IPS-20b (cell line): ENCODE data around the gene LHFPL3.

ENCODE experiments used
- H3K27ac ChIP-seq: one replicate; pipeline ENCODE4 v1.5.1; 2013; ENCODE audit warnings: low read length
- H3K27me3 ChIP-seq: 2 replicates; pipeline ENCODE4 v1.6.1; 2013; ENCODE audit warnings: mild to moderate bottlenecking, low read length, inconsistent platforms; ENCODE audit not compliant: insufficient read depth
- H3K36me3 ChIP-seq: 2 replicates; pipeline ENCODE4 v1.6.1; 2013; ENCODE audit warnings: low read depth, mild to moderate bottlenecking, inconsistent platforms, low read length, moderate library complexity; ENCODE audit not compliant: insufficient read depth
- H3K4me1 ChIP-seq: 2 replicates; pipeline ENCODE4 v1.6.1; 2013; ENCODE audit warnings: mild to moderate bottlenecking, control low read depth, inconsistent platforms, low read length, moderate library complexity; ENCODE audit not compliant: insufficient read depth
- H3K4me3 ChIP-seq: 2 replicates; pipeline ENCODE4 v1.5.1; 2013; ENCODE audit warnings: mild to moderate bottlenecking, low read length, inconsistent platforms
- H3K9ac ChIP-seq: 2 replicates; pipeline ENCODE4 v1.6.1; 2013; ENCODE audit warnings: low read depth, mild to moderate bottlenecking, inconsistent platforms, low read length, moderate library complexity
- H3K9me3 ChIP-seq: 2 replicates; pipeline ENCODE4 v1.6.1; 2013; ENCODE audit warnings: mild to moderate bottlenecking, low read depth, low read length, inconsistent platforms; ENCODE audit not compliant: insufficient read depth

Gene LHFPL3

GRCh38 chr7:104497379-104497967 lies 169.1 kb downstream of the LHFPL3 start:
- Histone ChIP-seq H3K9me3 (no peaks in the 10 kb centered on the region), H3K36me3 (no peaks in the 10 kb centered on the region), H3K9ac (no peak overlapping the region), H3K27me3 (no peaks in the 10 kb centered on the region), H3K4me3 (no peak overlapping the region), H3K4me1 (no peaks in the 10 kb centered on the region), H3K27ac (no peak overlapping the region)

DNA sequence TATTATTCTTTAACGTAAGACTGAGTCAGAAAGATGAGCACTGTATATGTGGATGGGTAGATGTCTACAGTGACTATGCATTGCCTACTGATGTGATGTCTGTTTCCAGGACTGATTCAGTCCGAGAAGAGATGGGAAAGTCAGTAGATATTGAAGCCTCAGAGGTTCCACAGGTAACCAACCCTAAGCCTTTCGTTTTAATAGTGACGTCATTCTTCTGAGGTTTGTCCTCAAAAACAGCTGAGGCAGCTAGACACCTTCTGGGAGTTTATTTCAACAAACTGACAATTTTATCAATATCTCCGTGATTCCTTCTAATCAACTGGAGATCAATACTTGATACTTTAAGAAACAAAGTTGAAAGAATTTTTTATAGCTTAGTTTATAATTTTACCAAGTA lies 171.6 kb downstream of the LHFPL3 start:
- H3K36me3 ChIP-seq, result no peaks in the 10 kb centered on the region
- H3K4me3 ChIP-seq, result no peak overlapping the region
- no peak overlapping the region for H3K27ac ChIP-seq
- H3K9me3 ChIP-seq, result no peaks in the 10 kb centered on the region
- no peaks in the 10 kb centered on the region for H3K4me1 ChIP-seq
- no peaks in the 10 kb centered on the region for H3K27me3 ChIP-seq
- no peak overlapping the region for H3K9ac ChIP-seq

- Histone ChIP-seq H3K9me3 (no peaks in the 10 kb centered on the region), H3K4me1 (no peaks in the 10 kb centered on the region), H3K27ac (no peak overlapping the region), H3K9ac (no peak overlapping the region), H3K36me3 (no peaks in the 10 kb centered on the region), H3K4me3 (no peak overlapping the region), H3K27me3 (no peaks in the 10 kb centered on the region)
Measured at GRCh38 chr7:104509874-104510273, 181.5 kb downstream of the LHFPL3 start.

- H3K4me3 ChIP-seq, result no peak overlapping the region
- no peaks in the 10 kb centered on the region for H3K9me3 ChIP-seq
- H3K4me1 ChIP-seq, result no peaks in the 10 kb centered on the region
- H3K27ac ChIP-seq, result no peak overlapping the region
- no peaks in the 10 kb centered on the region for H3K36me3 ChIP-seq
- no peaks in the 10 kb centered on the region for H3K27me3 ChIP-seq
- H3K9ac ChIP-seq, result no peak overlapping the region
Measured at GRCh38 chr7:104524853-104525252, 196.4 kb downstream of the LHFPL3 start.

GRCh38 chr7:104528142-104528541 lies 199.7 kb downstream of the LHFPL3 start:
- Histone ChIP-seq H3K27me3 (no peaks in the 10 kb centered on the region), H3K4me3 (no peak overlapping the region), H3K9ac (no peak overlapping the region), H3K27ac (no peak overlapping the region), H3K4me1 (no peaks in the 10 kb centered on the region), H3K9me3 (no peaks in the 10 kb centered on the region), H3K36me3 (no peaks in the 10 kb centered on the region)

DNA sequence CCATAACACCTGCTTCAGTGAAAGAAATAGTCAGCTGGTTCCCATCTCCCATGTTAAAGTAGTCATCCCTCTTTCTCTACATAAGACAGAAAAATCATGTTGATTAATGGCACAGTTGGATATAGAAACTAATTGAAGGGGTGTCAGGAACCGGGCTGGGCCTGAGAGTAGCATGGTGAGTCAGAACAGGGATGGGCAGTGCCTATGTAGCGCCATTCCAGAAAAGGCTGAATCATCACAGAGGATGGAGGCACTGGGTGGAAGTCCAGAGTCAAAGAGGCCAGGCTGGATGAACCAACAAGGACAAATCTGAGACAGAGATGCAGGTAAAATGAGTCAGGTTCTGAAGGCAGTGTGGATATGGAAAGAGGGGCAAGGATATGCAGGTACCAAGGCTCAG lies 201.2 kb downstream of the LHFPL3 start:
- H3K4me3 ChIP-seq, result no peak overlapping the region
- H3K36me3 ChIP-seq, result no peaks in the 10 kb centered on the region
- H3K9me3 ChIP-seq, result no peaks in the 10 kb centered on the region
- no peak overlapping the region for H3K9ac ChIP-seq
- H3K27me3 ChIP-seq, result no peaks in the 10 kb centered on the region
- no peak overlapping the region for H3K27ac ChIP-seq
- H3K4me1 ChIP-seq, result no peaks in the 10 kb centered on the region

- Histone ChIP-seq H3K36me3 (no peaks in the 10 kb centered on the region), H3K4me3 (no peak overlapping the region), H3K27ac (no peak overlapping the region), H3K4me1 (no peaks in the 10 kb centered on the region), H3K9me3 (no peaks in the 10 kb centered on the region), H3K27me3 (no peaks in the 10 kb centered on the region), H3K9ac (no peak overlapping the region)
Measured at GRCh38 chr7:104530251-104530650, 201.8 kb downstream of the LHFPL3 start.

DNA sequence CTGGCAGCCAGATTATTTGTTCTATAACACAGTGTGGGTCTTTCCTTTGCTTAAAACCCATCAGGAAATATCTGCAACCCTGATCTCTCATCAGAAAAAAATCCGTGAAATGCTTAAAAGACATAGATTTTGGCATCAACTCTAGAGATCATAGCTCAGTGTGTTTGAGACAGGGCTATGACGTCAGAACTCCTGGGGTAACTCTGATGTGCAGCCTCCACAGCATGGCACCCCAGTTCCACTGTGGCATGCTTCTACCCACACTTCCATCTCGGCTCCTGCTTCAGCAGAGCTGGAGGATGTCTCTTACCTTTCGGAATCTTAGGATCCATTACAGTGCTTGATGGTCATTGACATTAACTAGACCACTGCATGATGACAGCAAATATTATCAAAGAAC lies 205.7 kb downstream of the LHFPL3 start:
- no peak overlapping the region for H3K4me3 ChIP-seq
- no peaks in the 10 kb centered on the region; the same call in 1 of the 2 replicates for H3K27me3 ChIP-seq
- H3K9me3 ChIP-seq, result no peaks in the 10 kb centered on the region
- no peak overlapping the region for H3K27ac ChIP-seq
- no peaks in the 10 kb centered on the region for H3K4me1 ChIP-seq
- H3K36me3 ChIP-seq, result no peaks in the 10 kb centered on the region
- H3K9ac ChIP-seq, result no peak overlapping the region

DNA sequence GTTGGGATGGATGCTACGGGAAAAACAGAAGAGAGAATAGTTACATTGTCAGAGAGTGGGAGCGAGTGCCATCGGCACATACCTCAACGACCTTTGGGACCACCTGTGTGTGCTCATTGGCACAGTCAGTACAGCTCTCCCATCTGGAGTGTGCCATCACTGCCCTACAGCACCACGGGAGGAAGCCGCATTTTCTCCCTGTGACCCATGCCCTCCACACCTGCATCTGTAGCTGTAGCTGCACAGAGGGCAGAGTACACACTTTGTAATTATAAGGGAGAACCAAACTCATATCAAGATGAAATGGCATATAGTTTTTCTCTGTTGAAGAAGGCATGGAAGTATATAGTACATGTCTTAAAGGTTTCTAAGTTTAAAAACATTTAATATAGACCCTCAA lies 207.4 kb downstream of the LHFPL3 start:
- Histone ChIP-seq H3K27me3 (no peaks in the 10 kb centered on the region; the same call in 1 of the 2 replicates), H3K9ac (no peak overlapping the region), H3K27ac (no peak overlapping the region), H3K4me3 (no peak overlapping the region), H3K9me3 (no peaks in the 10 kb centered on the region), H3K4me1 (no peaks in the 10 kb centered on the region), H3K36me3 (no peaks in the 10 kb centered on the region)

DNA sequence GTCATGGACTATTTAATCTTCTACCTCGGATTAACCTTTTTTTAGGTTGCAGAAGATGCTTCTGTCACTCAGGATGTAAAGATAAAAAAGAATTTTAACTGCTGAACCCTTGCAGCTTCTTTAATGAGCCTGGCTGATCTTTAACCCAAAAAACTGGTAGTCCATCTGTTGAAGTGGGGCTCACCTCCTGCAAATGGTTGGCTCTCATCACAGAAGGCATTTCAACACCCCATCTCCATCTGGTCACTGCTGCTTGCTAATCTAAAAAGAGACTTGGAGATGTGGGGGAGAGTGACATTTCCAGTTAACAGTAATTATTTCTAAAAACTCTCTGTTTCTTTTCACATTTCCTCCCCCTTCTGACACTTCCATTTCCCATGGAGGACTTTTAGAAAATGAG lies 208.6 kb downstream of the LHFPL3 start:
- Histone ChIP-seq H3K27me3 (no peaks in the 10 kb centered on the region; the same call in 1 of the 2 replicates), H3K9me3 (no peaks in the 10 kb centered on the region), H3K4me3 (no peak overlapping the region), H3K4me1 (no peaks in the 10 kb centered on the region), H3K9ac (no peak overlapping the region), H3K27ac (no peak overlapping the region), H3K36me3 (no peaks in the 10 kb centered on the region)

DNA sequence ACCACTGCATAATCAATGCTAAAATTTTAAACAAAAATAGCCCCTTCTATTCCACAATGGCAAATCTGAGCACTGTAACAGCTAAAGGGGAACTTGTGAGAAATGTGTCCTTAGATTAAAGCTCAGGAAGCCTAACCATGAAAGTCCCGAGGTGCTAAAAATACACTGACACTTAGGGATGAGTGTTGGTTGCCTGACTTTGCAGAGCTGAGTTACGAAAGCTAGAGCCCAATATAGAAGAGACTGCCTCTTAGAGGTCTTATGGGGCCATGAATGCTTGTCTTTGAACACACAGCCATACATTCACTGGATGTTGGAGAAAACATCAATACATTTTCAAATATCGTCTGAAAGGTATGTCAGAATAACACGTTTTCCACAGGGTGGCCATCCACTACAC lies 209.7 kb downstream of the LHFPL3 start:
- no peaks in the 10 kb centered on the region for H3K36me3 ChIP-seq
- H3K4me1 ChIP-seq, result no peaks in the 10 kb centered on the region
- H3K4me3 ChIP-seq, result no peak overlapping the region
- H3K9ac ChIP-seq, result no peak overlapping the region
- H3K27ac ChIP-seq, result no peak overlapping the region
- no peaks in the 10 kb centered on the region; the same call in 1 of the 2 replicates for H3K27me3 ChIP-seq
- no peaks in the 10 kb centered on the region for H3K9me3 ChIP-seq

DNA sequence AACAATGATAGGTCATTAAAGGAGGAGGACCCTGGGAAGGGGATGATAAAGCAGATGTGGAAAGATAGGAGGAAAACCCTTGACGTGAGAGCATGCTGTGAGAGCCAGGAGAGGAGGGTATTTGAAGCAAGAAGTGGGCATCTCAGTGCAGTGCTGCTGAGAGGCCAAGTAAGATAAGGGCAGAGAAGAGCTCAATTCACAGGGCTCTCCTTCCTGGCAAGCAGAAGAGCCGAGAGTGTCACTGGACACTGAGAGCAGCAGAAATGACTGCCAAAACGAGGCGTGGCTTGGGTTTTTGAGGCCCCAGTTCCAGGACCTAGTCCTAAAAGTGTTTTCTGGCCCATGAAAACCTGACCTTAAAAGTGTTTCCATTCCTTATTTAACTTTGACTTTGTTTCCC lies 213.5 kb downstream of the LHFPL3 start:
- no peaks in the 10 kb centered on the region for H3K9me3 ChIP-seq
- H3K4me1 ChIP-seq, result no peaks in the 10 kb centered on the region
- H3K27me3 ChIP-seq, result peaks cover 7% of the 10 kb centered on the region; the same call in 1 of the 2 replicates
- H3K9ac ChIP-seq, result no peak overlapping the region
- H3K27ac ChIP-seq, result no peak overlapping the region
- H3K4me3 ChIP-seq, result no peak overlapping the region
- H3K36me3 ChIP-seq, result no peaks in the 10 kb centered on the region
